Fibroblast of villous mesenchyme (primary cell): ENCODE data around the gene UCN3. TPM values are rescaled to one million over a fixed set of nuclear protein-coding genes. Genes with fewer than 3 reads are reported as not detected.
A peak's percentile ranks its signal among the peaks of the same experiment; 100 is the strongest.

Experiments
- DNase-seq: peaks from one replicate; pipeline ENCODE4 v3.0.0-alpha.2; 2010; ENCODE audit warnings: low read depth
- H3K4me3 ChIP-seq: 2 replicates; pipeline ENCODE4 v1.5.1; 2011; ENCODE audit warnings: low read depth, mild to moderate bottlenecking, low read length
- CTCF ChIP-seq: IDR thresholded peaks from 2 replicates; pipeline ENCODE4 v1.5.1; 2012; ENCODE audit warnings: low read depth, mild to moderate bottlenecking, low read length; ENCODE audit not compliant: insufficient read depth
- total RNA-seq: library from RNA; depleted of rRNA; stranded (reverse); fragments of >200 nt; gene quantifications from 2 replicates; pipeline ENCODE4 v1.2.3, GENCODE V29; 2012

UCN3 gene
- not detected in 2 replicates for total RNA-seq

- H3K4me3 ChIP-seq: no peak within 1 kb of the TSS
- TF ChIP-seq CTCF: no peak
- no peak for DNase-seq
Observed at GRCh38 chr10:5364890-5365338, at the start of gene UCN3. Gene UCN3 (plus strand): TSS chr10:5364966. CDS start chr10:5373721, 8,755 bp downstream.

- peak; percentile 8 for DNase-seq
- TF ChIP-seq CTCF: no peak
- H3K4me3 ChIP-seq: no peak overlapping the region
Observed at GRCh38 chr10:5317547-5318107, 47.1 kb upstream of the UCN3 start.

DNA sequence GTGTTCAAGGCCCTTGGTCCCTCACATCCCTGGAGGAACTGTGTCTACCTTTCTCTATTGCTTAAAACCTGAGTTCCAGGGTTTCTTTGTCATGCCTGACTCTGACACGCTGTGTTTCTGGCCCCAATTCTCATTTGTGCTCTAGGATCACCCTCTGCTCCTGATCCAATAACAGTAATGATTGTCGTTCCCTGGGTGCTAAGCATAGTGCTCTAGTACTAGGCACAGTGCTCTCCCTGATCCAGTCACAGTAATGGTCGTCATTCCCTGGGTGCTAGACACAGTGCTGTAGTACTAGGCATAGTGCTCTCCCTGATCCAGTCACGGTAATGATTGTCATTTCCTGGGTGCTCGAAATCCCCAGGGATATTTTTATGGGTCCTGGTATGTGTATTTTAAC, 46.6 kb upstream of the UCN3 start:
- no peak for DNase-seq
- TF ChIP-seq CTCF: no peak
- no peak overlapping the region for H3K4me3 ChIP-seq

DNA sequence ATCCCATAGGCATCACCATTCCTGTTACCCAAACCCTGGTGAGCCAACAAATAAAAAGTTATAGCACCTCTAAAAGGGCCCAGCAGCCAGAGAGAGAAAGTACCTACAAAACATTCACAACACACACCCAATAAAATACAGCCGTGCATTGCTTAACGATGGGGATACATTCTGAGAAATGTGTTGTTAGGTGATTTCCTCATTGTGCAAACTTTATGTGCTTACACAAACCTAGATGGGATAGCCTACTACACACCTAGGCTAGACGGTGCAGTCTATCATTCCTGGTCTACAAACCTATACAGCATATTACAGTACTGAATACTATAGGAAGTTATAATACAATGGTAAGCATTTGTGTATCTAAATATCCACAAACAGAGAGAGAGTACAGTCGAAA, 44.9 kb upstream of the UCN3 start:
- TF ChIP-seq CTCF: no peak
- H3K4me3 ChIP-seq: no peak overlapping the region
- no peak for DNase-seq

GRCh38 chr10:5321273-5321672, 43.5 kb upstream of the UCN3 start:
- no peak for TF ChIP-seq CTCF
- no peak overlapping the region for H3K4me3 ChIP-seq
- no peak for DNase-seq

GRCh38 chr10:5323446-5323845, 41.3 kb upstream of the UCN3 start:
- TF ChIP-seq CTCF: no peak
- DNase-seq: no peak
- H3K4me3 ChIP-seq: no peak overlapping the region

- no peak for DNase-seq
- TF ChIP-seq CTCF: no peak
- no peak overlapping the region for H3K4me3 ChIP-seq
Observed at GRCh38 chr10:5325076-5325475, 39.7 kb upstream of the UCN3 start.
